GM21367 (cell line): ENCODE data around the gene DAB1.

Experiments
- ATAC-seq: cut with Tn5 transposase; IDR thresholded peaks from one replicate; pipeline ENCODE4 v1.9.1; 2021; ENCODE audit not compliant: unreplicated experiment

Gene DAB1

GRCh38 chr1:57036641-57037579 lies 386.9 kb downstream of the DAB1 start:
- no peak for ATAC-seq

- ATAC-seq, result no peak
These were observed 389.1 kb downstream of the DAB1 start for GRCh38 chr1:57034713-57035112.

- ATAC-seq, result no peak
These were observed 390.4 kb downstream of the DAB1 start for GRCh38 chr1:57033222-57034001.

GRCh38 chr1:57026624-57027354 lies 397.1 kb downstream of the DAB1 start:
- no peak for ATAC-seq

GRCh38 chr1:57024855-57025254 lies 399.0 kb downstream of the DAB1 start:
- no peak for ATAC-seq

GRCh38 chr1:57024428-57024827 lies 399.4 kb downstream of the DAB1 start:
- no peak for ATAC-seq

- ATAC-seq, result no peak
These were observed 403.6 kb downstream of the DAB1 start for GRCh38 chr1:57020216-57020615.

GRCh38 chr1:57019236-57019839 lies 404.5 kb downstream of the DAB1 start:
- ATAC-seq, result no peak

GRCh38 chr1:57018119-57018518 lies 405.7 kb downstream of the DAB1 start:
- no peak for ATAC-seq

- ATAC-seq, result no peak
These were observed 406.1 kb downstream of the DAB1 start for GRCh38 chr1:57017717-57018116.

GRCh38 chr1:57017200-57017599 lies 406.7 kb downstream of the DAB1 start:
- ATAC-seq, result no peak

- no peak for ATAC-seq
These were observed 408.8 kb downstream of the DAB1 start for GRCh38 chr1:57015071-57015470.

- ATAC-seq, result no peak
These were observed 410.3 kb downstream of the DAB1 start for GRCh38 chr1:57013522-57013921.

GRCh38 chr1:57012315-57012714 lies 411.5 kb downstream of the DAB1 start:
- ATAC-seq, result no peak

- no peak for ATAC-seq
These were observed 413.3 kb downstream of the DAB1 start for GRCh38 chr1:57010511-57010910.

GRCh38 chr1:57007948-57008347 lies 415.9 kb downstream of the DAB1 start:
- no peak for ATAC-seq

GRCh38 chr1:57007472-57007871 lies 416.4 kb downstream of the DAB1 start:
- ATAC-seq, result no peak

- no peak for ATAC-seq
These were observed 420.3 kb downstream of the DAB1 start for GRCh38 chr1:57003398-57004139.

- ATAC-seq, result no peak
These were observed 428.3 kb downstream of the DAB1 start for GRCh38 chr1:56995414-56996100.

GRCh38 chr1:56993475-56993874 lies 430.4 kb downstream of the DAB1 start:
- ATAC-seq, result no peak
